GM19328 (cell line): ENCODE measurements around the gene BIRC2.
"Not testable (repeated sequence)": the region's sequence is repeated elsewhere in the genome, so short reads cannot be mapped to it uniquely, and the experiment has no call there.

Experiments used
- ATAC-seq: cut with Tn5 transposase; IDR thresholded peaks from one replicate; pipeline ENCODE4 v1.9.1; 2021; ENCODE audit warnings: mild to moderate bottlenecking, moderate library complexity; ENCODE audit not compliant: unreplicated experiment

The BIRC2 gene

GRCh38 chr11:102374633-102375424 is 27.8 kb downstream of the BIRC2 start:
- not testable (repeated sequence) for ATAC-seq

GRCh38 chr11:102375720-102376399 is 28.8 kb downstream of the BIRC2 start:
- no peak for ATAC-seq

DNA sequence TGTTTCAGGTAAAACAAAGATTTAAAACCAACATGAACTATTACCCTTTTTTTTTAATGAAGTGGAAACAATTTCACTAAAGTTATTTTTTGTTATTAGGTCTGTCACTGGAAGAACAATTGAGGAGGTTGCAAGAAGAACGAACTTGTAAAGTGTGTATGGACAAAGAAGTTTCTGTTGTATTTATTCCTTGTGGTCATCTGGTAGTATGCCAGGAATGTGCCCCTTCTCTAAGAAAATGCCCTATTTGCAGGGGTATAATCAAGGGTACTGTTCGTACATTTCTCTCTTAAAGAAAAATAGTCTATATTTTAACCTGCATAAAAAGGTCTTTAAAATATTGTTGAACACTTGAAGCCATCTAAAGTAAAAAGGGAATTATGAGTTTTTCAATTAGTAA is 30.9 kb downstream of the BIRC2 start:
- no peak for ATAC-seq

GRCh38 chr11:102378818-102379217 is 31.8 kb downstream of the BIRC2 start:
- ATAC-seq, result no peak

GRCh38 chr11:102382384-102382783 is 35.4 kb downstream of the BIRC2 start:
- ATAC-seq, result no peak

- ATAC-seq, result no peak
Measured at GRCh38 chr11:102383839-102384238, 36.8 kb downstream of the BIRC2 start.

DNA sequence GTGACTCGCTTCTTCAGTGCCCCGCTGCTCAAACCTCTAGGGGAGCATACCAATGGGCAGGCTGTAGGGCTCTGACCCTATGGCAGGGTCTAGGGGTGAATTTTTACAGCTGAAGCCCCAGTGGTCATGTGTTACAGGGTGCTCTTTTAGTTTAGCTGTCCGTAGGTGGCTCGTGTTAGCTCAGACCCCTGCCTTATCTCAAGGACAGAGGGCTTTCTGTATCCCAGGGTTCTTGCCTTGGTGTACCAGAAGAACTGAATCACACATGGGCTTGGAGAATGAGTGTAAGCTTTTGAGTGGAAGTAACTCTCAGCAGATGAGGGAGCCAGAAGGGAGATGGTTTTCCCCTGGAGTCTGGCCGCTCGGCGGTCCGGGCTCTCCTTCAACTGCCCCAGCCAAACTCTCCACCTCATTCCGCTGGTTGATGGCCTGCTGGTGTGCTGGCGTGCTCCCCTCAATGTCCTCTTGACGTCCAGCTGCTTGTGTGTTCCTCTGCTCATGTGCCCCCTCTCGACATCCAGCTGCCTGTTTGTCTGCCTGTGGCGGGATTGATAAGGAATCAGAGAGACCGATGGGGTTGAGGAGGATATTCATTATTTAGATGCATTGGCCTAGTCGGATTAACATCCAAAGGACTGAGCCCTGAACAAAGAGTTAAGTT is 37.5 kb downstream of the BIRC2 start:
- no peak for ATAC-seq

DNA sequence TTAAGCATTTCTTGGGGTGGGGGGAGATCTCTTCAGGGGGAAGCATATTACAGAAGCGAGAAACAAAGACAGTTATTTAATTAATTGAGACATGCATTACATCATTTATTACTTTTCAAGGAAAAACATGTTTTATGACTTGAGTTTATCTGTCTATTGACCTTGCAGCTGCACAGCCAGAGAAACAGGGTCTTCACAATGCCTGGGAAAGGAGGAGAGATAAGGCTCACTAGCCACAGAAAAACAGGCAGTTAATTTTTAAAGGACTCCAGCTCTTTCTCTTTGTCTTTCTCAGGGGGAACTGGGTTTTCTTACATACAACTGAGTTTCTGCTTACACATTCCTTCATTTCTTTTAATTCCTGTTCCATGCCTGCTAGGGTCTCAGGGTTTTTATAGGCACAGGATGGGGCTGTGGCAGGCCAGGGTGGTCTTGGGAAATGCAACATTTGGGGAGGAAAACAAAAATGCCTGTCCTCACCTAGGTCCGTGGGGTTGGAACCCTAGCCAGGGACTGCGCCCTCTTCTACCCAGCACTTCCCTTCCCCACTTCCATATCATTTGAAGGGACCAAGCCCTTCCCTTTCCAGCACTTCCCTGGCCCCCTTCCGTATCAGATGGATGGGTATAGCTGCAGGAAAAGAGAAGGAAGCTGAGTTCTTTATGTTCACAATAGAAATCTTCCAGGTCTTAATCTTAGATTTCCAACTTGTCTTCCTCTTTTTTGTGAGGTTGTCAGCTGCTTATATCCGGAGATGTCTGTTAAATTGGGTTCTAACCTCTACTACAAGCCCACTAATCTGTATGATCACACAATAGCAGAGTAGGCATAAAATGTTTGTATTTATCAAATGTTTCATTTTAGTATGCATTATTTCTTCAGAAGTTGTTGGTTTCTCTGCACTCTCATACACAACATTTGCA is 38.3 kb downstream of the BIRC2 start:
- ATAC-seq, result no peak

DNA sequence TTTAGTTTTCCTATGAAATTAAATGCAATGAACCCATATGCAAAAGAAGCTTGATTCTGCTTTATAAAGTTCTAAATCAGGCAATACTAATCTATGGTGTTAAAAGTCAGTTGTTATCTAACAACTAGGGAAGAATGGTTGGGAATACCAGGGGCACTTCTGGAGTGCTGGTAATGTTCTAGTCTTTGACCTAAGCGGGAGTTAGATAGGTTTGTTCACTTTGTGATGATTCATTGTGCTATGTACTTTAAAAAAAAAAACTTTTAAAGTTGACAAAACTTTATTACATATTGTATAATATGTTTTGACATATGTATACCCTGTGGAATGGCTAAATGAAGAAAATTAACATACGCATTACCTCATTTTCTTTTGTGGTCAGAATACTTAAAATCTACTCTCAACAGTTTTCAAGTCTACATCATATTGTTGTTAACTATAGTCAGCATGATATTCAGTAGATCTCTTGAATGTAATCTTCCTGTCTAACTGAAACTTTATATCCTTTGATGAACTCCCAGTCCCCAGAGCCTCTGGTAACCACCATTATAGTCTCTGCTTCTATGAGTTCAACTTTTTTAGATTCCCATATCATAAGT is 39.2 kb downstream of the BIRC2 start:
- no peak for ATAC-seq

- no peak for ATAC-seq
Measured at GRCh38 chr11:102387043-102387781, 40.2 kb downstream of the BIRC2 start.

DNA sequence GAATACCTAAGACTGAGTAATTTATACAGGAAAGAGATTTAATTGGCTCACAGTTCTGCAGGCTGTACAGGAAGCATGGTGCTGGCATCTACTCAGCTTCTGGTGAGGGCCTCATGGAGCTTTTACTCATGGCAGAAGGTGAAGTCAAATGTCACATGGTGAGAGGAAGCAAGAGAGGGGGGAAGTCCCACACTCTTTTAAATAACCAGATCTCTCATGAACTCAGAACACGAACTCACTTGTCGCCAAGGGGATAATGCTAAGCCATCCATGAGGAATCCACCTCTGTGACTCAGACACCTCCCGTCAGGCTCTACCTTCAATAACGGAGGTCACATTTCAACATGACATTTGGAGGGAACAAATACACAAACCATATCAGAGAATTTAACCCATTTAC is 42.2 kb downstream of the BIRC2 start:
- ATAC-seq, result no peak

- peak; percentile 56 for ATAC-seq
Measured at GRCh38 chr11:102390667-102391465, 43.9 kb downstream of the BIRC2 start.

DNA sequence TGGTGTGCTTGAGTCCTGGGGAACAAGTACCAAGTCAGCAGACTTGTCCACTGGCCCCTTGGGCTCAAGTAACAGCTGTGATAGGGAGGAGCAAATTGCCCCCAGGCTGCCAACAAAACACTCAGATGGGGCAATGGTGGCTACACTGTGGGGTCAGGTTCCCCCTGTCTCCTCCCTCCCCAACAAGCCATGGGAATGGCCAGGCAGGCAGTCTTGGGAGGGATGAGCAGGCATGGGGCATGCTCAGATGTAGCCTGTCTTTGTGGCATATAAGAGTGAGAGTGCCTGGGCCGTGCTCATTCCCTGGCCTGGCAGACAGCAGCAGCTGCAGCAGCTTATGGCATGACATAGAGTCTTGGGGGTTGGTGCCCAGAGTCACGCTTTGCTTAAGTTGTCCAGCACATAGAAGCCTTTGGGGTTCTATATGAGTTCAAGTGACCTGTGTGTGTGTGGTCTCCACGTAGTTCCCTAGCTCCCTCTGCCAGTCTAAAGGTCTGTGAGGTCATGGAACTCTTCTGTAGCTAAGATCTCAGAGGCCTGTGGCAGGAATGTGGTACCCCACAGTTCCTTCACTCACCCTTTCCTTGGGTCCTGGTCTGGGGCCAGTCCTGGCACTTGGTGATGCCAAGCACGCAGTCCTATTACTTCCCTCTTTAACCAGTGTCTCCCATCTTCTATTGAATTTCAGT is 44.7 kb downstream of the BIRC2 start:
- ATAC-seq, result no peak

GRCh38 chr11:102393272-102393730 is 46.3 kb downstream of the BIRC2 start:
- no peak for ATAC-seq

- no peak for ATAC-seq
Measured at GRCh38 chr11:102395720-102396393, 48.8 kb downstream of the BIRC2 start.

DNA sequence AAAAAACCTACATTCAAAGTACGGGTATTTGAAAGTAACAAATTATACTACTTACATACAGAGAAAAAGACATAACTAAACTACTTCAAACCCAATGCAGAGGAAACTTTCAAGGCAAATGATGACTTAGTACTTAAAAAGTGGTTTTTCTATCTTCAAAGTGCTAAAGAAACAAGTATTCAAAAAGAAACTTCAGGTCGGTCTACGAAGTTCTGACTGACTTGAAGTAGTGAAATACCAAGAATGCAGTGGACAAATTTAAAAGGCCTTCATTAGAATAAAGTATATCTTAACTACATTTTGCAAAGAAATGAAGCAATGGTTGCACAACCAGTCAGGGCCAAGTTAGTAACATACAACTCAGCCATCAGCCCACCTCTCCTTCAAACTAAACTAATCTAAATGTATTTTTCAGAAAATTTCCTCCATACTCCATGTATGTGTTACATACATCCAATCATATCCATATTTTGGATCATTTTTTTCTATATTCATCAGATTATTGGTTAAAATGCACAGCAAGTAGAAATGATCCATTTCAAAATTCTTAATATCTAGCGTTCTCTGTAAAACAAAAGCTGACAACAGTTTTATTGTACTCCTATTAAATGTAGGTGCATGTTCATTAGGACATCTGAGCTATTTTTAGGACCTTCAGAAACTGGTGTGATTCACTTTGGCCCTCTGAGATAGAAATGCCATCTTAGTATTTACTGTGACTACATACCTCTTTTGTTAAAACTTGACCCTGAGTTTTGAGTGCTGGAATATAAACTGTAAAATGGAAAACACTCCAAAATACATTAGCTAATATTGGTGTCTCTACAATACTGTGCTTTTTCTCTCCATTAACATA is 49.9 kb downstream of the BIRC2 start:
- no peak for ATAC-seq

GRCh38 chr11:102398297-102398696 is 51.3 kb downstream of the BIRC2 start:
- ATAC-seq, result no peak
